ENCODE measurements around the gene KLHL29. TPM values are rescaled to one million over a fixed set of nuclear protein-coding genes. Genes with fewer than 3 reads are reported as not detected.

KLHL29 gene
- total and polyA plus RNA-seq, 2 of the 13 experiments (the other 11 are each of a cell fraction or from before 2014, with no cell fraction given): 0.01 TPM; not detected in 1

DNA sequence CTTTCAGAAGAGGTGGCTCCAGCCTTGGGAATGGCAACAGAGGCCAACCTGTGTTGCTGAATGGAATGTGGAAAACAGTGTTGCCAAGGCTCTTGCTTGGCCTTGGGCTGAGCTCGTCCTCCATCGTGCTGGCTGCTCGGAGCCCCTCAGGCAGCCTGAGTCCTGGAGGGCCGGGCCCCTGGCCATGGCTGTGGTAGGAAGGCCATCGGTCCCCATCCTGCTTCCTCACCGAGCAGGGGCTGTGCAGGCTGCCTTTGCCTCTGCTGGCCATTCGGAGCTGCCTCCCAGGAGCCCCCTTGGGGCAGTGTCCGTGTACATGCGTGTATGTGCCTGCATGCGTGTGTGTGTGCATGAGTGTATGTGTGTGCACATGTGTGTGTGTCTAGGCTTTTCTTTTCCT lies 178.2 kb downstream of the KLHL29 start (continued):
- TF ChIP-seq, protein P1, sequence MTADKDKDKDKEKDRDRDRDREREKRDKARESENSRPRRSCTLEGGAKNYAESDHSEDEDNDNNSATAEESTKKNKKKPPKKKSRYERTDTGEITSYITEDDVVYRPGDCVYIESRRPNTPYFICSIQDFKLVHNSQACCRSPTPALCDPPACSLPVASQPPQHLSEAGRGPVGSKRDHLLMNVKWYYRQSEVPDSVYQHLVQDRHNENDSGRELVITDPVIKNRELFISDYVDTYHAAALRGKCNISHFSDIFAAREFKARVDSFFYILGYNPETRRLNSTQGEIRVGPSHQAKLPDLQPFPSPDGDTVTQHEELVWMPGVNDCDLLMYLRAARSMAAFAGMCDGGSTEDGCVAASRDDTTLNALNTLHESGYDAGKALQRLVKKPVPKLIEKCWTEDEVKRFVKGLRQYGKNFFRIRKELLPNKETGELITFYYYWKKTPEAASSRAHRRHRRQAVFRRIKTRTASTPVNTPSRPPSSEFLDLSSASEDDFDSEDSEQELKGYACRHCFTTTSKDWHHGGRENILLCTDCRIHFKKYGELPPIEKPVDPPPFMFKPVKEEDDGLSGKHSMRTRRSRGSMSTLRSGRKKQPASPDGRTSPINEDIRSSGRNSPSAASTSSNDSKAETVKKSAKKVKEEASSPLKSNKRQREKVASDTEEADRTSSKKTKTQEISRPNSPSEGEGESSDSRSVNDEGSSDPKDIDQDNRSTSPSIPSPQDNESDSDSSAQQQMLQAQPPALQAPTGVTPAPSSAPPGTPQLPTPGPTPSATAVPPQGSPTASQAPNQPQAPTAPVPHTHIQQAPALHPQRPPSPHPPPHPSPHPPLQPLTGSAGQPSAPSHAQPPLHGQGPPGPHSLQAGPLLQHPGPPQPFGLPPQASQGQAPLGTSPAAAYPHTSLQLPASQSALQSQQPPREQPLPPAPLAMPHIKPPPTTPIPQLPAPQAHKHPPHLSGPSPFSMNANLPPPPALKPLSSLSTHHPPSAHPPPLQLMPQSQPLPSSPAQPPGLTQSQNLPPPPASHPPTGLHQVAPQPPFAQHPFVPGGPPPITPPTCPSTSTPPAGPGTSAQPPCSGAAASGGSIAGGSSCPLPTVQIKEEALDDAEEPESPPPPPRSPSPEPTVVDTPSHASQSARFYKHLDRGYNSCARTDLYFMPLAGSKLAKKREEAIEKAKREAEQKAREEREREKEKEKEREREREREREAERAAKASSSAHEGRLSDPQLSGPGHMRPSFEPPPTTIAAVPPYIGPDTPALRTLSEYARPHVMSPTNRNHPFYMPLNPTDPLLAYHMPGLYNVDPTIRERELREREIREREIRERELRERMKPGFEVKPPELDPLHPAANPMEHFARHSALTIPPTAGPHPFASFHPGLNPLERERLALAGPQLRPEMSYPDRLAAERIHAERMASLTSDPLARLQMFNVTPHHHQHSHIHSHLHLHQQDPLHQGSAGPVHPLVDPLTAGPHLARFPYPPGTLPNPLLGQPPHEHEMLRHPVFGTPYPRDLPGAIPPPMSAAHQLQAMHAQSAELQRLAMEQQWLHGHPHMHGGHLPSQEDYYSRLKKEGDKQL (CRISPR knock-in tag; IDR thresholded peaks at IDR 0.05; ENCODE audit: low read depth): no peak
- TF ChIP-seq ZNF572 (CRISPR knock-in tag; IDR thresholded peaks at IDR 0.05) (no peak), ARID2 (CRISPR knock-in tag; IDR thresholded peaks at IDR 0.05; ENCODE audit: borderline replicate concordance) (no peak), ZNF709 (CRISPR knock-in tag; IDR thresholded peaks at IDR 0.05) (no peak), SALL1 (CRISPR knock-in tag; IDR thresholded peaks at IDR 0.05) (no peak)
- TF ChIP-seq, protein P2, sequence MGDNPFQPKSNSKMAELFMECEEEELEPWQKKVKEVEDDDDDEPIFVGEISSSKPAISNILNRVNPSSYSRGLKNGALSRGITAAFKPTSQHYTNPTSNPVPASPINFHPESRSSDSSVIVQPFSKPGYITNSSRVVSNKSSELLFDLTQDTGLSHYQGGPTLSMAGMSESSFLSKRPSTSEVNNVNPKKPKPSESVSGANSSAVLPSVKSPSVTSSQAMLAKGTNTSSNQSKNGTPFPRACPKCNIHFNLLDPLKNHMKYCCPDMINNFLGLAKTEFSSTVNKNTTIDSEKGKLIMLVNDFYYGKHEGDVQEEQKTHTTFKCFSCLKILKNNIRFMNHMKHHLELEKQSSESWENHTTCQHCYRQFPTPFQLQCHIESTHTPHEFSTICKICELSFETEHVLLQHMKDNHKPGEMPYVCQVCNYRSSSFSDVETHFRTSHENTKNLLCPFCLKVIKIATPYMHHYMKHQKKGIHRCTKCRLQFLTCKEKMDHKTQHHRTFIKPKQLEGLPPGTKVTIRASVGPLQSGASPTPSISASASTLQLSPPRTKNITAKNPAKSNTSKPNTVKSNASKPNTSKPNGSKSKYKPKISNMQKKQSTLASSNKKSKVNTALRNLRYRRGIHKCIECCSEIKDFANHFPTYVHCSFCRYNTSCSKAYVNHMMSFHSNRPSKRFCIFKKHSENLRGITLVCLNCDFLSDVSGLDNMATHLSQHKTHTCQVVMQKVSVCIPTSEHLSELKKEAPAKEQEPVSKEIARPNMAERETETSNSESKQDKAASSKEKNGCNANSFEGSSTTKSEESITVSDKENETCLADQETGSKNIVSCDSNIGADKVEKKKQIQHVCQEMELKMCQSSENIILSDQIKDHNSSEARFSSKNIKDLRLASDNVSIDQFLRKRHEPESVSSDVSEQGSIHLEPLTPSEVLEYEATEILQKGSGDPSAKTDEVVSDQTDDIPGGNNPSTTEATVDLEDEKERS (CRISPR knock-in tag; IDR thresholded peaks at IDR 0.05): no peak

Data from HepG2 (cell line).